Measurements from ENCODE around the gene SLC26A2. TPM values are rescaled to one million over a fixed set of nuclear protein-coding genes. Genes with fewer than 3 reads are reported as not detected.
"Not testable (repeated sequence)": the region's sequence is repeated elsewhere in the genome, so short reads cannot be mapped to it uniquely, and the experiment has no call there.

Gene SLC26A2
- polyA plus RNA-seq, 1 experiment: 3.3 TPM

DNA sequence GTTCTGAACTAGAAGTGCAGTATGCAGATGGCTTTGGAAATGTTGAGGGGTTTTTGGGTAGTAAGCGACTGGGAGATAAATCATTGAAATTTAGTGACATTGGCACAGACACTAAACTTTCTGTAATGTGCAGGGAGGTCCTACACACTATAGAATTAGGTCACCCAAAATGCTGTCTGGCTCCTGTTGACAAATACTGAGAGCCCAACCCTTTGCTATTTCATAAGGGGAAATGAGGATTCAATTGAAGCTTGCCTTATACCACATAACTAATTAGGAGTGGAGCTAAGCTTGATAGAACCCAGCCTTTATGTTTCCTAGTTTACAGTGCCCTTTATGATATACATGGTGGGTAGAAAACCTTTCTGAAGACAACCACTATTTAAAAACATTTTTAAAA is 62.6 kb downstream of the SLC26A2 start:
- TF ChIP-seq, protein P1, sequence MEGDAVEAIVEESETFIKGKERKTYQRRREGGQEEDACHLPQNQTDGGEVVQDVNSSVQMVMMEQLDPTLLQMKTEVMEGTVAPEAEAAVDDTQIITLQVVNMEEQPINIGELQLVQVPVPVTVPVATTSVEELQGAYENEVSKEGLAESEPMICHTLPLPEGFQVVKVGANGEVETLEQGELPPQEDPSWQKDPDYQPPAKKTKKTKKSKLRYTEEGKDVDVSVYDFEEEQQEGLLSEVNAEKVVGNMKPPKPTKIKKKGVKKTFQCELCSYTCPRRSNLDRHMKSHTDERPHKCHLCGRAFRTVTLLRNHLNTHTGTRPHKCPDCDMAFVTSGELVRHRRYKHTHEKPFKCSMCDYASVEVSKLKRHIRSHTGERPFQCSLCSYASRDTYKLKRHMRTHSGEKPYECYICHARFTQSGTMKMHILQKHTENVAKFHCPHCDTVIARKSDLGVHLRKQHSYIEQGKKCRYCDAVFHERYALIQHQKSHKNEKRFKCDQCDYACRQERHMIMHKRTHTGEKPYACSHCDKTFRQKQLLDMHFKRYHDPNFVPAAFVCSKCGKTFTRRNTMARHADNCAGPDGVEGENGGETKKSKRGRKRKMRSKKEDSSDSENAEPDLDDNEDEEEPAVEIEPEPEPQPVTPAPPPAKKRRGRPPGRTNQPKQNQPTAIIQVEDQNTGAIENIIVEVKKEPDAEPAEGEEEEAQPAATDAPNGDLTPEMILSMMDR (IDR thresholded peaks at IDR 0.05; ENCODE audit: insufficient read depth, low read depth, low read length): no peak
- CTCF ChIA-PET: interaction anchor here (0.7 to 1.6 kb wide), 6 partner anchors 9 to 195 kb away, joined by 3 to 5 read pairs (median 4); no protein-coding TSS in a partner anchor
- H3K27me3 ChIP-seq (ENCODE audit: control insufficient read depth, insufficient read depth, low read length): no peaks in the 10 kb centered on the region
- H3K36me3 ChIP-seq (ENCODE audit: control insufficient read depth, insufficient read depth, low read length): peaks cover 8% of the 10 kb centered on the region
- DNase-seq (ENCODE audit: low read depth): no peak
- H3K4me3 ChIP-seq (ENCODE audit: low read depth, low read length): no peak overlapping the region
- POLR2A ChIA-PET: no interaction called here

DNA sequence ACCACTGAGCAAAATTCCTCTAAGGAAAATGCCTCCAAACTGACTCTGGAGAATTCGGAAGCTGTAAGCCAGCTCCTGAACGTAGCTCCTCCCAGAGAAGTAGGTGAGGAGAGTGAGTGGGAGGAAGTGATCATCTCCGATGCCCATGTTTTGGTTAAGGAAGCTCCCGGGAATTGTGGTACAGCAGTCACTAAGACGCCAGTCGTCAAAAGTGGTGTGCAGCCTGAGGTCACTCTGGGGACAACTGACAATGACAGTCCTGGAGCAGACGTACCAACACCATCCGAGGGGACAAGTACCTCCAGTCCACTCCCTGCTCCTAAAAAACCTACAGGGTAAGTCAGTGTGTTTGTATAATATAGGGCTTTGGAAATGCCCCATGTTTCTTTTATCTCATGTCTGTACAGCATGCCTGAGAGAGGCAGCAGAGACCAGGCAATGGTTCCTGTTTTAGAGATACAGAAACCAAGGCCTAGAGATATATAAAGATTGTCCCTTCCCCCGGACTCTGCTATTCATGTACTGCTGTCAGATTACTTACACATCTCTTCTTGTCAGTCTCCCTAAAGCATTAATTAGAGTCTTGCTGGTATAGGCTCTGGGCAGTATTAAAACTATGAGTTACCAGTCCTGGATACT is 63.9 kb downstream of the SLC26A2 start:
- CTCF ChIA-PET: interaction anchor here (1.4 to 1.6 kb wide), 2 partner anchors 10 to 18 kb away, joined by 4 to 5 read pairs; no protein-coding TSS in a partner anchor
- TF ChIP-seq, protein P1 (IDR thresholded peaks at IDR 0.05; ENCODE audit: insufficient read depth, low read depth, low read length): no peak
- Histone ChIP-seq H3K27me3 (ENCODE audit: control insufficient read depth, insufficient read depth, low read length) (no peaks in the 10 kb centered on the region), H3K4me3 (ENCODE audit: low read depth, low read length) (no peak overlapping the region), H3K36me3 (ENCODE audit: control insufficient read depth, insufficient read depth, low read length) (peaks cover 8% of the 10 kb centered on the region)
- POLR2A ChIA-PET: no interaction called here
- no peak for DNase-seq (ENCODE audit: low read depth)

DNA sequence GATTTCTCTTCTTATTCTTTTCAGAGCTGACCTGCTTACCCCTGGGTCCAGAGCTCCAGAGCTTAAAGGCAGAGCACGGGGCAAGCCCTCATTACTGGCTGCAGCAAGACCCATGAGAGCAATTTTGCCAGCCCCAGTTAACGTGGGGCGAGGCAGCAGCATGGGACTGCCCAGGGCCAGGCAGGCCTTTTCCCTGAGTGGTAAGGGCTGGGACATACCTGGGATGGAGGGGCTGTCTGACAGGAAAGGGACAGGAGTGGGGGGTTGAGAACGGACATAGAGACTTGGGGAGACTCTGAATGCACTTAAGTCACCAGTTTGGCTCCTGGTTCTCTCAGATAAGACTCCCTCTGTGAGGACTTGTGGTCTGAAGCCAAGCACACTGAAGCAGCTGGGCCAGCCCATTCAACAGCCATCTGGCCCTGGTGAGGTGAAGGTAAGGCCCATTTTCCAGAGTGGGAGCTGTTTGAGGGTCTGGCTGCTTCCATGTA is 66.2 kb downstream of the SLC26A2 start:
- Histone ChIP-seq H3K36me3 (ENCODE audit: control insufficient read depth, insufficient read depth, low read length) (peaks cover 7% of the 10 kb centered on the region), H3K27me3 (ENCODE audit: control insufficient read depth, insufficient read depth, low read length) (no peaks in the 10 kb centered on the region), H3K4me3 (ENCODE audit: low read depth, low read length) (no peak overlapping the region)
- TF ChIP-seq, protein P1 (IDR thresholded peaks at IDR 0.05; ENCODE audit: insufficient read depth, low read depth, low read length): no peak
- ChIA-PET CTCF (interaction anchor here (1.5 to 1.9 kb wide), 2 partner anchors 10 to 55 kb away, joined by 4 read pairs; no protein-coding TSS in a partner anchor), POLR2A (no interaction called here)
- DNase-seq (ENCODE audit: low read depth): no peak

DNA sequence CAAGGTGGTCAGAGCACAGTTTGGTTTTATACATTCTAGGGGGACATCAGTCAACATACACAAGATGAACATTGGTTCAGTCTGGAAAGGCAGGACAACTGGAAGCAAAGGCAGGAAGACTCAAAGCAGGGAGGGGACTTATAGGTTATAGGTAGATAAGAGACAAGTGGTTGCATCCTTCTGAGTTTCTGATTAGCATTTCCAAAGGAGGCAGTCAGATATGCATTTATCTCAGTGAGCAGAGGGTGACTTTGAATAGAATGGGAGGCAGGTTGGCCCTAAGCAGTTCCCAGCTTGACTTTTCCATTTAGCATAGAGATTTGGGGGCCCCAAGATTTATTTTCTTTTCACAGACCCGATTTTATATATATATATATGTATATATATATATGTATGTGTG is 67.5 kb downstream of the SLC26A2 start:
- DNase-seq (ENCODE audit: low read depth); POLR2A ChIA-PET; H3K27me3 ChIP-seq (ENCODE audit: control insufficient read depth, insufficient read depth, low read length); H3K4me3 ChIP-seq (ENCODE audit: low read depth, low read length): not testable (repeated sequence)
- H3K36me3 ChIP-seq (ENCODE audit: control insufficient read depth, insufficient read depth, low read length): peaks cover 14% of the 10 kb centered on the region
- CTCF ChIA-PET: interaction anchor here (1.0 to 1.5 kb wide), 2 partner anchors 8 to 16 kb away, joined by 3 to 4 read pairs; no protein-coding TSS in a partner anchor

DNA sequence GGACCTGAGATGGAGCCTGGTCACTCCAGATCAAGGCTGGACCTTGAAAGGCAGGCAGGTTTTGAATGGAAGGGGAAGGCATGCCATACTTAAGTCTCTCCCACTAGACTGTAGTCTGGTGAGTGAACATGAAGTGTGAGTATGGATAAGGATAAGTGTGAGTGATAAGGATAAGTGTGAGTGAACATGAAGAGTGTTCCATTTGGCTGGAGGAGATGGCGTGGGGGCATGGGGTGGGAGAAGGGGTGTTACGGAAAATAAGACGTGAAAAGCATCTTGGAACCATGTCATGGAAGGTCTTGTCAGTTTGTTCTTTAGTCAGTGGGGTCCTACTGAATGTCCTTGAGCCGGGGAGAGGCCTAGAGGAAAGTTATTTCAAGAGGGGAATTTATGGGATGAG is 72.8 kb downstream of the SLC26A2 start:
- peaks cover 17% of the 10 kb centered on the region for H3K36me3 ChIP-seq (ENCODE audit: control insufficient read depth, insufficient read depth, low read length)

More for the DNA sequence above, 72.8 kb downstream of the SLC26A2 start:
- DNase-seq (ENCODE audit: low read depth): no peak
- Histone ChIP-seq H3K27me3 (ENCODE audit: control insufficient read depth, insufficient read depth, low read length) (no peaks in the 10 kb centered on the region), H3K4me3 (ENCODE audit: low read depth, low read length) (no peak overlapping the region)
- ChIA-PET CTCF (no interaction called here), POLR2A (no interaction called here)
- TF ChIP-seq, protein P1 (IDR thresholded peaks at IDR 0.05; ENCODE audit: insufficient read depth, low read depth, low read length): no peak
